Neural cell (in vitro differentiated cells): ENCODE results near the gene COQ8B. TPM values are rescaled to one million over a fixed set of nuclear protein-coding genes. Genes with fewer than 3 reads are reported as not detected.

Experiments used
- H2AFZ ChIP-seq: fragments of 200-600, 300-800 bp; sonication (generic), shearing (Covaris generic); 2 replicates; pipeline ENCODE4 v1.6.0; 2014; ENCODE audit warnings: low read depth, mild to moderate bottlenecking, antibody characterized with exemption, low read length, moderate library complexity
- H3F3A ChIP-seq: fragments of 200-600 bp; shearing (Covaris generic); 2 replicates; pipeline ENCODE4 v1.6.1; 2016; ENCODE audit warnings: mild to moderate bottlenecking, moderate library complexity, mixed read lengths, antibody characterized with exemption, low read length; ENCODE audit not compliant: insufficient read depth, poor library complexity, severe bottlenecking
- H3K27ac ChIP-seq: fragments of 200-600, 300-800 bp; sonication (generic), shearing (Covaris generic); 2 replicates; pipeline ENCODE4 v1.5.1; 2014; ENCODE audit warnings: mild to moderate bottlenecking, low read length, moderate library complexity
- H3K27me3 ChIP-seq: fragments of 300-800, 200-600 bp; sonication (generic), shearing (Covaris generic); 2 replicates; pipeline ENCODE4 v1.6.0; 2014; ENCODE audit warnings: mild to moderate bottlenecking, low read depth, low read length, moderate library complexity; ENCODE audit not compliant: insufficient read depth
- H3K36me3 ChIP-seq: fragments of 300-800, 200-600 bp; sonication (generic), shearing (Covaris generic); 2 replicates; pipeline ENCODE4 v1.5.1; 2014; ENCODE audit warnings: mild to moderate bottlenecking, antibody characterized with exemption, low read length, moderate library complexity; ENCODE audit not compliant: insufficient read depth
- H3K4me2 ChIP-seq: fragments of 300-800, 200-600 bp; sonication (generic), shearing (Covaris generic); 2 replicates; pipeline ENCODE4 v1.6.0; 2014; ENCODE audit warnings: mild to moderate bottlenecking, low read length
- H3K4me3 ChIP-seq: fragments of 300-800, 200-600 bp; sonication (generic), shearing (Covaris generic); 2 replicates; pipeline ENCODE4 v1.5.1; 2014; ENCODE audit warnings: mild to moderate bottlenecking, low read length, moderate library complexity
- H3K79me2 ChIP-seq: fragments of 200-600 bp; shearing (Covaris generic); replicated peaks from 2 replicates; pipeline ENCODE4 v1.6.0; 2014; ENCODE audit warnings: mild to moderate bottlenecking, low read length, moderate library complexity; ENCODE audit not compliant: insufficient read depth
- H3K9ac ChIP-seq: fragments of 300-800, 200-600 bp; sonication (generic), shearing (Covaris generic); 2 replicates; pipeline ENCODE4 v1.6.1; 2016; ENCODE audit warnings: mild to moderate bottlenecking, low read length, mixed read lengths
- H3K9me2 ChIP-seq: fragments of 200-600 bp; shearing (Covaris generic); 2 replicates; pipeline ENCODE4 v1.6.1; 2016; ENCODE audit warnings: mild to moderate bottlenecking, low read length, mixed read lengths; ENCODE audit not compliant: insufficient read depth
- H3K9me3 ChIP-seq: fragments of 200-600, 300-800 bp; sonication (generic), shearing (Covaris generic); 2 replicates; pipeline ENCODE4 v1.6.1; 2016; ENCODE audit warnings: mild to moderate bottlenecking, mixed run types, low read length, moderate library complexity, mixed read lengths
- H4K20me1 ChIP-seq: fragments of 200-600 bp; shearing (Covaris generic); 2 replicates; pipeline ENCODE4 v1.6.1; 2016; ENCODE audit warnings: mild to moderate bottlenecking, mixed run types; ENCODE audit not compliant: insufficient read depth
- CTCF ChIP-seq: fragments of 450-650 bp; IDR thresholded peaks from 2 replicates; pipeline ENCODE4 v1.5.1; 2014; ENCODE audit warnings: antibody characterized with exemption, mild to moderate bottlenecking, moderate library complexity; ENCODE audit not compliant: poor library complexity, severe bottlenecking
- EP300 ChIP-seq: fragments of 450-650 bp; conservative IDR thresholded peaks from 2 replicates; pipeline ENCODE4 v1.6.1; 2014; ENCODE audit warnings: antibody characterized with exemption, mild to moderate bottlenecking, moderate library complexity; ENCODE audit not compliant: poor library complexity, severe bottlenecking
- EZH2 ChIP-seq: fragments of 200-600, 300-800 bp; shearing (Covaris generic), sonication (generic); IDR thresholded peaks from 2 replicates; pipeline ENCODE4 v1.6.1; 2014; ENCODE audit warnings: antibody characterized with exemption, low read length, borderline replicate concordance, mild to moderate bottlenecking; ENCODE audit not compliant: insufficient read depth, poor library complexity, severe bottlenecking
- MXI1 ChIP-seq: fragments of 450-650 bp; conservative IDR thresholded peaks from 2 replicates; pipeline ENCODE4 v1.6.1; 2014; ENCODE audit warnings: antibody characterized with exemption, mild to moderate bottlenecking; ENCODE audit not compliant: poor library complexity, severe bottlenecking
- POLR2AphosphoS5 ChIP-seq: IDR thresholded peaks from 2 replicates; pipeline ENCODE4 v1.6.1; 2012
- RAD21 ChIP-seq: fragments of 450-650 bp; conservative IDR thresholded peaks from 2 replicates; pipeline ENCODE4 v1.6.1; 2014; ENCODE audit warnings: antibody characterized with exemption, mild to moderate bottlenecking, moderate library complexity
- REST ChIP-seq: IDR thresholded peaks from 2 replicates; pipeline ENCODE4 v1.6.1; 2012; ENCODE audit warnings: borderline replicate concordance
- SMC3 ChIP-seq: fragments of 450-650 bp; conservative IDR thresholded peaks from 2 replicates; pipeline ENCODE4 v1.6.1; 2014; ENCODE audit warnings: antibody characterized with exemption, mild to moderate bottlenecking, moderate library complexity; ENCODE audit not compliant: poor library complexity
- TAF1 ChIP-seq: IDR thresholded peaks from 2 replicates; pipeline ENCODE4 v1.6.1; 2012; ENCODE audit warnings: low read depth
- polyA plus RNA-seq: library from polyadenylated mRNA; depleted of rRNA; stranded (reverse); fragments of >200 nt; gene quantifications from 2 replicates; pipeline ENCODE4 v1.2.3, GENCODE V29; 2014

The COQ8B gene
- polyA plus RNA-seq, 1 donor from 2014 or later: 83.2 TPM

- no peak overlapping the region for H3K4me2 ChIP-seq
- H3K27ac ChIP-seq: no peak overlapping the region
- no peaks in the 10 kb centered on the region for H4K20me1 ChIP-seq
- H3K27me3 ChIP-seq: no peaks in the 10 kb centered on the region
- no peaks in the 10 kb centered on the region for H3K9me2 ChIP-seq
- no peak overlapping the region for H3K4me3 ChIP-seq
- H3K9ac ChIP-seq: no peak overlapping the region
- no peaks in the 10 kb centered on the region for H3F3A ChIP-seq
- TF ChIP-seq RAD21: no peak
- H2AFZ ChIP-seq: no peak overlapping the region
- H3K9me3 ChIP-seq: no peaks in the 10 kb centered on the region
- no peaks in the 10 kb centered on the region for H3K79me2 ChIP-seq
- H3K36me3 ChIP-seq: no peaks in the 10 kb centered on the region
Measured at GRCh38 chr19:40742886-40743285, 26.2 kb upstream of the COQ8B start.

- no peak overlapping the region for H3K9ac ChIP-seq
- H3K27ac ChIP-seq: no peak overlapping the region
- H3K79me2 ChIP-seq: no peaks in the 10 kb centered on the region
- no peaks in the 10 kb centered on the region for H4K20me1 ChIP-seq
- no peak overlapping the region for H3K4me3 ChIP-seq
- no peak for TF ChIP-seq RAD21
- no peak for TF ChIP-seq MXI1
- no peak for TF ChIP-seq SMC3
- no peak for TF ChIP-seq EP300
- no peak for TF ChIP-seq POLR2AphosphoS5
- no peak for TF ChIP-seq EZH2
- TF ChIP-seq TAF1: no peak
- TF ChIP-seq CTCF: no peak
- H3K27me3 ChIP-seq: no peaks in the 10 kb centered on the region
- no peak overlapping the region for H2AFZ ChIP-seq
- H3K4me2 ChIP-seq: no peak overlapping the region
- H3F3A ChIP-seq: no peaks in the 10 kb centered on the region
- H3K9me3 ChIP-seq: no peaks in the 10 kb centered on the region
- no peaks in the 10 kb centered on the region for H3K9me2 ChIP-seq
- H3K36me3 ChIP-seq: no peaks in the 10 kb centered on the region
Measured at GRCh38 chr19:40742477-40742876, 25.8 kb upstream of the COQ8B start.

- no peaks in the 10 kb centered on the region for H3K36me3 ChIP-seq
- TF ChIP-seq EZH2 (no peak), POLR2AphosphoS5 (no peak), MXI1 (no peak), REST (no peak), TAF1 (no peak), RAD21 (no peak), CTCF (no peak), EP300 (no peak), SMC3 (no peak)
- H4K20me1 ChIP-seq: no peaks in the 10 kb centered on the region
- no peak overlapping the region for H3K4me3 ChIP-seq
- H3K27ac ChIP-seq: no peak overlapping the region
- H3K27me3 ChIP-seq: no peaks in the 10 kb centered on the region
- no peak overlapping the region for H2AFZ ChIP-seq
- H3K9ac ChIP-seq: no peak overlapping the region
- H3K4me2 ChIP-seq: no peak overlapping the region
- no peaks in the 10 kb centered on the region for H3K9me2 ChIP-seq
- no peaks in the 10 kb centered on the region for H3F3A ChIP-seq
- H3K9me3 ChIP-seq: no peaks in the 10 kb centered on the region
- H3K79me2 ChIP-seq: no peaks in the 10 kb centered on the region
Measured at GRCh38 chr19:40741527-40742390, 25.1 kb upstream of the COQ8B start.
